ENCODE results near the gene HCAR1. TPM values are rescaled to one million over a fixed set of nuclear protein-coding genes. Genes with fewer than 3 reads are reported as not detected.
"Not testable (repeated sequence)": the region's sequence is repeated elsewhere in the genome, so short reads cannot be mapped to it uniquely, and the experiment has no call there.

Gene HCAR1
- total RNA-seq, 2 donors from 2014 or later, result not detected

- not testable (repeated sequence) for H3K36me3 ChIP-seq; H3K9me3 ChIP-seq; H3K4me1 ChIP-seq (ENCODE audit: control insufficient read depth in 1 of 2, low read depth in 2 of 2); ATAC-seq (ENCODE audit: insufficient number of reproducible peaks, low FRiP score, low read depth); H3K27ac ChIP-seq; H3K27me3 ChIP-seq (replicated peaks; ENCODE audit: insufficient read depth); DNase-seq (ENCODE audit: low spot score); H3K4me3 ChIP-seq
Observed at GRCh38 chr12:122696922-122697321, 33.7 kb downstream of the HCAR1 start.

GRCh38 chr12:122691566-122691965, 39.1 kb downstream of the HCAR1 start:
- no peak for ATAC-seq (ENCODE audit: insufficient number of reproducible peaks, low FRiP score, low read depth)
- Histone ChIP-seq H3K4me3 (no peak overlapping the region), H3K4me1 (ENCODE audit: control insufficient read depth in 1 of 2, low read depth in 2 of 2) (no peaks in the 10 kb centered on the region), H3K27me3 (replicated peaks; ENCODE audit: insufficient read depth) (no peaks in the 10 kb centered on the region), H3K9me3 (no peaks in the 10 kb centered on the region), H3K27ac (no peak overlapping the region), H3K36me3 (no peaks in the 10 kb centered on the region)
- no peak for TF ChIP-seq CTCF (IDR thresholded peaks at IDR 0.05)
- DNase-seq (ENCODE audit: low spot score), result no peak

GRCh38 chr12:122688291-122688690, 42.4 kb downstream of the HCAR1 start:
- Histone ChIP-seq H3K9me3 (no peaks in the 10 kb centered on the region), H3K4me3 (no peak overlapping the region), H3K27me3 (replicated peaks; ENCODE audit: insufficient read depth) (no peaks in the 10 kb centered on the region), H3K36me3 (no peaks in the 10 kb centered on the region), H3K27ac (no peak overlapping the region), H3K4me1 (ENCODE audit: control insufficient read depth in 1 of 2, low read depth in 2 of 2) (no peaks in the 10 kb centered on the region)
- DNase-seq (ENCODE audit: low spot score) (no peak), ATAC-seq (ENCODE audit: insufficient number of reproducible peaks, low FRiP score, low read depth) (no peak)
- no peak for TF ChIP-seq CTCF (IDR thresholded peaks at IDR 0.05)

GRCh38 chr12:122687086-122687485, 43.6 kb downstream of the HCAR1 start:
- H3K27me3 ChIP-seq (replicated peaks; ENCODE audit: insufficient read depth), result no peaks in the 10 kb centered on the region

GRCh38 chr12:122686538-122686937, 44.1 kb downstream of the HCAR1 start:
- no peak overlapping the region for H3K27ac ChIP-seq
- no peaks in the 10 kb centered on the region for H3K27me3 ChIP-seq (replicated peaks; ENCODE audit: insufficient read depth)
- H3K36me3 ChIP-seq, result no peaks in the 10 kb centered on the region
- TF ChIP-seq CTCF (IDR thresholded peaks at IDR 0.05), result no peak
- ATAC-seq (ENCODE audit: insufficient number of reproducible peaks, low FRiP score, low read depth) (no peak), DNase-seq (ENCODE audit: low spot score) (no peak)
- H3K9me3 ChIP-seq, result no peaks in the 10 kb centered on the region
- no peaks in the 10 kb centered on the region for H3K4me1 ChIP-seq (ENCODE audit: control insufficient read depth in 1 of 2, low read depth in 2 of 2)
- no peak overlapping the region for H3K4me3 ChIP-seq

More at GRCh38 chr12:122687086-122687485, 43.6 kb downstream of the HCAR1 start:
- H3K9me3 ChIP-seq, result no peaks in the 10 kb centered on the region
- H3K36me3 ChIP-seq, result no peaks in the 10 kb centered on the region
- TF ChIP-seq CTCF (IDR thresholded peaks at IDR 0.05), result no peak
- no peak overlapping the region for H3K4me3 ChIP-seq
- DNase-seq (ENCODE audit: low spot score) (no peak), ATAC-seq (ENCODE audit: insufficient number of reproducible peaks, low FRiP score, low read depth) (no peak)
- no peaks in the 10 kb centered on the region for H3K4me1 ChIP-seq (ENCODE audit: control insufficient read depth in 1 of 2, low read depth in 2 of 2)
- H3K27ac ChIP-seq, result no peak overlapping the region

GRCh38 chr12:122684297-122684813, 46.3 kb downstream of the HCAR1 start:
- TF ChIP-seq CTCF (IDR thresholded peaks at IDR 0.05), result no peak
- no peak overlapping the region for H3K4me3 ChIP-seq
- no peak overlapping the region for H3K27ac ChIP-seq
- no peaks in the 10 kb centered on the region for H3K9me3 ChIP-seq
- H3K36me3 ChIP-seq, result no peaks in the 10 kb centered on the region
- H3K4me1 ChIP-seq (ENCODE audit: control insufficient read depth in 1 of 2, low read depth in 2 of 2), result no peaks in the 10 kb centered on the region
- DNase-seq (ENCODE audit: low spot score) (no peak), ATAC-seq (ENCODE audit: insufficient number of reproducible peaks, low FRiP score, low read depth) (no peak)
- H3K27me3 ChIP-seq (replicated peaks; ENCODE audit: insufficient read depth), result no peaks in the 10 kb centered on the region
